ENCODE data around the gene PDXK.
"Not testable (repeated sequence)": the region's sequence is repeated elsewhere in the genome, so short reads cannot be mapped to it uniquely, and the experiment has no call there.

The PDXK gene

GRCh38 chr21:43690346-43690745, 28.6 kb upstream of the PDXK start:
- no peak overlapping the region for H3K4me3 ChIP-seq
- H3K36me3 ChIP-seq (replicated peaks): peaks cover 94% of the 10 kb centered on the region
- in situ Hi-C loops (cut with MboI; ENCODE audit: low sequenced_read_pairs): no loop called here

GRCh38 chr21:43691086-43691795, 27.7 kb upstream of the PDXK start:
- peaks cover 95% of the 10 kb centered on the region for H3K36me3 ChIP-seq (replicated peaks)
- in situ Hi-C loops (cut with MboI; ENCODE audit: low sequenced_read_pairs): no loop called here

More at GRCh38 chr21:43690346-43690745, 28.6 kb upstream of the PDXK start:
- H3K27me3 ChIP-seq (ENCODE audit: low read depth): no peaks in the 10 kb centered on the region
- no peaks in the 10 kb centered on the region for H3K9me3 ChIP-seq
- no peaks in the 10 kb centered on the region for H3K4me1 ChIP-seq
- no peak for DNase-seq (ENCODE audit: low spot score in 2 of 2)

GRCh38 chr21:43691801-43692200, 27.1 kb upstream of the PDXK start:
- peaks cover 92% of the 10 kb centered on the region for H3K36me3 ChIP-seq (replicated peaks)
- no peaks in the 10 kb centered on the region for H3K4me1 ChIP-seq
- H3K27me3 ChIP-seq (ENCODE audit: low read depth): no peaks in the 10 kb centered on the region
- in situ Hi-C loops (cut with MboI; ENCODE audit: low sequenced_read_pairs): no loop called here
- no peak for DNase-seq (ENCODE audit: low spot score in 2 of 2)
- no peaks in the 10 kb centered on the region for H3K9me3 ChIP-seq
- H3K4me3 ChIP-seq: no peak overlapping the region

More at GRCh38 chr21:43691086-43691795, 27.7 kb upstream of the PDXK start:
- Histone ChIP-seq H3K9me3 (no peaks in the 10 kb centered on the region), H3K4me1 (no peaks in the 10 kb centered on the region), H3K4me3 (no peak overlapping the region), H3K27me3 (ENCODE audit: low read depth) (no peaks in the 10 kb centered on the region)
- DNase-seq (ENCODE audit: low spot score in 2 of 2): no peak

- Histone ChIP-seq H3K36me3 (replicated peaks) (peaks cover 81% of the 10 kb centered on the region), H3K27me3 (ENCODE audit: low read depth) (no peaks in the 10 kb centered on the region)
These were observed 26.0 kb upstream of the PDXK start for GRCh38 chr21:43692949-43693348.

GRCh38 chr21:43693981-43694380, 24.9 kb upstream of the PDXK start:
- Histone ChIP-seq H3K27me3 (ENCODE audit: low read depth) (no peaks in the 10 kb centered on the region), H3K4me1 (no peaks in the 10 kb centered on the region), H3K9me3 (no peaks in the 10 kb centered on the region), H3K36me3 (replicated peaks) (peaks cover 70% of the 10 kb centered on the region), H3K4me3 (no peak overlapping the region)
- in situ Hi-C loops (cut with MboI; ENCODE audit: low sequenced_read_pairs): no loop called here
- DNase-seq (ENCODE audit: low spot score in 2 of 2): no peak

More at GRCh38 chr21:43692949-43693348, 26.0 kb upstream of the PDXK start:
- H3K4me3 ChIP-seq: no peak overlapping the region
- H3K4me1 ChIP-seq: no peaks in the 10 kb centered on the region
- DNase-seq (ENCODE audit: low spot score in 2 of 2): no peak
- no peaks in the 10 kb centered on the region for H3K9me3 ChIP-seq
- in situ Hi-C loops (cut with MboI; ENCODE audit: low sequenced_read_pairs): no loop called here

GRCh38 chr21:43694437-43695079, 24.4 kb upstream of the PDXK start:
- peaks cover 65% of the 10 kb centered on the region for H3K36me3 ChIP-seq (replicated peaks)
- no peaks in the 10 kb centered on the region for H3K4me1 ChIP-seq
- no peaks in the 10 kb centered on the region for H3K27me3 ChIP-seq (ENCODE audit: low read depth)
- no peak for DNase-seq (ENCODE audit: low spot score in 2 of 2)
- no peak overlapping the region for H3K4me3 ChIP-seq
- in situ Hi-C loops (cut with MboI; ENCODE audit: low sequenced_read_pairs): no loop called here
- H3K9me3 ChIP-seq: no peaks in the 10 kb centered on the region

GRCh38 chr21:43696214-43696613, 22.7 kb upstream of the PDXK start:
- no peaks in the 10 kb centered on the region for H3K9me3 ChIP-seq
- peaks cover 48% of the 10 kb centered on the region for H3K36me3 ChIP-seq (replicated peaks)
- H3K4me3 ChIP-seq: no peak overlapping the region
- no peak for DNase-seq (ENCODE audit: low spot score in 2 of 2)
- H3K27me3 ChIP-seq (ENCODE audit: low read depth): no peaks in the 10 kb centered on the region
- in situ Hi-C loops (cut with MboI; ENCODE audit: low sequenced_read_pairs): no loop called here
- no peaks in the 10 kb centered on the region for H3K4me1 ChIP-seq

GRCh38 chr21:43697758-43698643, 20.9 kb upstream of the PDXK start:
- Histone ChIP-seq H3K9me3 (no peaks in the 10 kb centered on the region), H3K4me1 (peaks cover under 1% of the 10 kb centered on the region; the same call in 1 of the 2 replicates), H3K27me3 (ENCODE audit: low read depth) (no peaks in the 10 kb centered on the region), H3K4me3 (no peak overlapping the region), H3K36me3 (replicated peaks) (peaks cover 34% of the 10 kb centered on the region)
- no peak for DNase-seq (ENCODE audit: low spot score in 2 of 2)
- in situ Hi-C loops (cut with MboI; ENCODE audit: low sequenced_read_pairs): no loop called here

- in situ Hi-C loops (cut with MboI; ENCODE audit: low sequenced_read_pairs); H3K9me3 ChIP-seq; H3K4me1 ChIP-seq; H3K4me3 ChIP-seq; DNase-seq (ENCODE audit: low spot score in 2 of 2); H3K27me3 ChIP-seq (ENCODE audit: low read depth): not testable (repeated sequence)
- peaks cover 20% of the 10 kb centered on the region for H3K36me3 ChIP-seq (replicated peaks)
These were observed 19.5 kb upstream of the PDXK start for GRCh38 chr21:43699492-43699777.

- Histone ChIP-seq H3K36me3 (replicated peaks) (peaks cover 14% of the 10 kb centered on the region), H3K27me3 (ENCODE audit: low read depth) (no peaks in the 10 kb centered on the region), H3K4me3 (no peak overlapping the region), H3K9me3 (no peaks in the 10 kb centered on the region), H3K4me1 (peaks cover 3% of the 10 kb centered on the region; the same call in 1 of the 2 replicates)
- no peak for DNase-seq (ENCODE audit: low spot score in 2 of 2)
- in situ Hi-C loops (cut with MboI; ENCODE audit: low sequenced_read_pairs): no loop called here
These were observed 18.9 kb upstream of the PDXK start for GRCh38 chr21:43699933-43700599.

- Histone ChIP-seq H3K4me3 (no peak overlapping the region), H3K9me3 (no peaks in the 10 kb centered on the region), H3K27me3 (ENCODE audit: low read depth) (no peaks in the 10 kb centered on the region), H3K36me3 (replicated peaks) (no peaks in the 10 kb centered on the region), H3K4me1 (peaks cover 3% of the 10 kb centered on the region; the same call in 1 of the 2 replicates)
- no peak for DNase-seq (ENCODE audit: low spot score in 2 of 2)
- in situ Hi-C loops (cut with MboI; ENCODE audit: low sequenced_read_pairs): no loop called here
These were observed 16.8 kb upstream of the PDXK start for GRCh38 chr21:43701936-43702784.

GRCh38 chr21:43702785-43703034, 16.2 kb upstream of the PDXK start:
- Histone ChIP-seq H3K4me3 (no peak overlapping the region), H3K27me3 (ENCODE audit: low read depth) (no peaks in the 10 kb centered on the region), H3K36me3 (replicated peaks) (no peaks in the 10 kb centered on the region), H3K4me1 (peaks cover 3% of the 10 kb centered on the region; the same call in 1 of the 2 replicates), H3K9me3 (no peaks in the 10 kb centered on the region)
- in situ Hi-C loops (cut with MboI; ENCODE audit: low sequenced_read_pairs): no loop called here
- no peak for DNase-seq (ENCODE audit: low spot score in 2 of 2)
